Left lung (tissue), 10 donors: ENCODE results near the gene MPO. TPM values are rescaled to one million over a fixed set of nuclear protein-coding genes. Genes with fewer than 3 reads are reported as not detected.

Experiments used
- ATAC-seq: fragments of 200-7000 bp; cut with Tn5 transposase; one replicate; pipeline ENCODE4 v1.9.1; 2020; ENCODE audit warnings: moderate library complexity
- DNase-seq, 4 donors: peaks; one replicate each; pipeline ENCODE4 v3.0.0-alpha.2; 2013 to 2020
- H3K27ac ChIP-seq, 2 donors: fragments of 200-600 bp; sonication (generic) in 1 of 2; one replicate each; pipeline versions ENCODE4 v1.5.0 to v1.8.0; 2020 to 2021
- H3K27me3 ChIP-seq, 2 donors: fragments of 200-600 bp; sonication (generic) in 1 of 2; one replicate each; pipeline versions ENCODE4 v1.5.0 to v1.8.0; 2020 to 2021
- H3K36me3 ChIP-seq, 2 donors: fragments of 200-600 bp; sonication (generic) in 1 of 2; one replicate each; pipeline versions ENCODE4 v1.5.0 to v1.8.0; 2020 to 2021
- H3K4me1 ChIP-seq, 2 donors: fragments of 200-600 bp; one replicate each; pipeline ENCODE4 v1.8.0; 2021
- H3K4me3 ChIP-seq, 2 donors: fragments of 200-600 bp; sonication (generic) in 1 of 2; one replicate each; pipeline versions ENCODE4 v1.5.0 to v1.8.0; 2020 to 2021; ENCODE audit warnings: mild to moderate bottlenecking in 1 of 2
- H3K9me3 ChIP-seq, 2 donors: fragments of 200-600 bp; sonication (generic) in 1 of 2; one replicate each; pipeline versions ENCODE4 v1.5.0 to v1.8.0; 2020 to 2021
- intact Hi-C, 2 donors: fragments of 100-400 bp; cut with DNase I; formaldehyde crosslinking; loops; one replicate each; pipeline versions ENCODE4 v1.11.2 to v1.14.2; 2022
- polyA plus RNA-seq, 6 donors: library from polyadenylated mRNA; unstranded; fragments of 120-200 nt; gene quantifications; one replicate each; pipeline ENCODE4 v1.2.1, GENCODE V29; 2013; ENCODE audit not compliant: insufficient read length in 6 of 6
- total RNA-seq, 2 donors: library from RNA; stranded (reverse); fragmentation: NEBNext Ultra II Directional; extraction: Animal tissue kit (Norgen Biotek cat#: 25700); gene quantifications; one replicate each; pipeline ENCODE4 v1.2.1, GENCODE V29; 2021
- TF ChIP-seq, protein P1 (sequence below), 2 donors: fragments of 200-600 bp; sonication (generic) in 1 of 2; IDR thresholded peaks; one replicate each; pipeline versions ENCODE4 v1.5.0 to v1.8.0; 2021; ENCODE audit warnings: antibody characterized with exemption in 2 of 2
- donor health status: DM: no; HTN: yes; CAD: no.
- donor health status: DM: no; HTN: no; CAD: no.

Gene MPO
- total and polyA plus RNA-seq, 8 donors, result 1.0 to 15.3 (median 11.2) TPM

DNA sequence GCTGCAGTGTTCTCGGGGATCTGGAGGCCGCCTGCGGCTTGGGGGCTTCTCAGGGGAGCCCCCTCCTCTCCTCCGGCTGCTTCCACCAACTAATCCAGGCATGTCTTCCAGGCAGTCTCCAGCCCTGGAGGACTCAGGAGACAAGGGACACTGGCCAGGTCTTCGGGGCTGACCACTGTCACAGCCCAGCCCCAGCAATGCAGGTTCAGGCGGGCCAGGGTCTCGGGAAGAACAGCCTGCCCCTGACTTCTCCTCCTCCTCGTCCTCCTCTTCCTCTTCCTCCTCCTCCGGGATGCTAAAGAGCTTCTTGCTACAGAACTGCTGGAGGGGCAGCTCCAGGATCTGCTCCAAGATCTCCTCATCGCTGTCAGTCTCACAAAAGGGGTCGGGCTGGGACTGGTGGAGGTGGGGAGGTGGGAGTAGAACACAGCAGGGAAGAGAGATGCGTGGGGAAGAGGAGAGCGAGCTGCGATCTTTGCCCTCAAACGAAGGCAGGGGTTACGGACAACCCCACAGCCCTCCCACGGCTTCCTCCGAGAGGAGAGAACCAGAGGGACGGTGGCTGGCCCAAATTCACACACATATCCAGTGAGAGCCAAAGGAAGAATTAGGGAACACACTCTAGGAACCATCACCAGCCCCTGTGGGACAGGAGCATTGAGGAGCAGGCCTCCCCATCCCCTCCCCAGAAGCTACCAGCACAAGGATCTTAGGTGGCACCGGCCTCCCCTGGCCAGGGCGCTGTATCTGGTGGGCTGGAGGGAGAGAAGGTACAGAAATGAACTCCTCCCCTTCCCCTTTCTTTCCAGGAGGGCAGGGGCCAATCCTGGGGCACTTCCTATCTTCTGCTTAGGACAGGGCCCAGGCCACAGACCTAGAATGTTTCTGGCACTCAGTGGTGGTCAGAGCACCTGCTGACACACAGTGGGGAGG lies 28.5 kb upstream of the MPO start:
- H3K4me3 ChIP-seq, result no peak overlapping the region
- intact Hi-C loops, result no loop called here
- DNase-seq (peak in 1 of 4 donors; percentile 49), ATAC-seq (no peak)
- TF ChIP-seq, protein P1, sequence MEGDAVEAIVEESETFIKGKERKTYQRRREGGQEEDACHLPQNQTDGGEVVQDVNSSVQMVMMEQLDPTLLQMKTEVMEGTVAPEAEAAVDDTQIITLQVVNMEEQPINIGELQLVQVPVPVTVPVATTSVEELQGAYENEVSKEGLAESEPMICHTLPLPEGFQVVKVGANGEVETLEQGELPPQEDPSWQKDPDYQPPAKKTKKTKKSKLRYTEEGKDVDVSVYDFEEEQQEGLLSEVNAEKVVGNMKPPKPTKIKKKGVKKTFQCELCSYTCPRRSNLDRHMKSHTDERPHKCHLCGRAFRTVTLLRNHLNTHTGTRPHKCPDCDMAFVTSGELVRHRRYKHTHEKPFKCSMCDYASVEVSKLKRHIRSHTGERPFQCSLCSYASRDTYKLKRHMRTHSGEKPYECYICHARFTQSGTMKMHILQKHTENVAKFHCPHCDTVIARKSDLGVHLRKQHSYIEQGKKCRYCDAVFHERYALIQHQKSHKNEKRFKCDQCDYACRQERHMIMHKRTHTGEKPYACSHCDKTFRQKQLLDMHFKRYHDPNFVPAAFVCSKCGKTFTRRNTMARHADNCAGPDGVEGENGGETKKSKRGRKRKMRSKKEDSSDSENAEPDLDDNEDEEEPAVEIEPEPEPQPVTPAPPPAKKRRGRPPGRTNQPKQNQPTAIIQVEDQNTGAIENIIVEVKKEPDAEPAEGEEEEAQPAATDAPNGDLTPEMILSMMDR (IDR thresholded peaks at IDR 0.05), result no peak
- no peak overlapping the region for H3K27ac ChIP-seq
- H3K9me3 ChIP-seq, result no peaks in the 10 kb centered on the region
- H3K4me1 ChIP-seq, result peaks cover 0 to 6% of the 10 kb centered on the region in 2 donors
- peaks cover 0 to 4% of the 10 kb centered on the region in 2 donors for H3K27me3 ChIP-seq
- H3K36me3 ChIP-seq, result no peaks in the 10 kb centered on the region

DNA sequence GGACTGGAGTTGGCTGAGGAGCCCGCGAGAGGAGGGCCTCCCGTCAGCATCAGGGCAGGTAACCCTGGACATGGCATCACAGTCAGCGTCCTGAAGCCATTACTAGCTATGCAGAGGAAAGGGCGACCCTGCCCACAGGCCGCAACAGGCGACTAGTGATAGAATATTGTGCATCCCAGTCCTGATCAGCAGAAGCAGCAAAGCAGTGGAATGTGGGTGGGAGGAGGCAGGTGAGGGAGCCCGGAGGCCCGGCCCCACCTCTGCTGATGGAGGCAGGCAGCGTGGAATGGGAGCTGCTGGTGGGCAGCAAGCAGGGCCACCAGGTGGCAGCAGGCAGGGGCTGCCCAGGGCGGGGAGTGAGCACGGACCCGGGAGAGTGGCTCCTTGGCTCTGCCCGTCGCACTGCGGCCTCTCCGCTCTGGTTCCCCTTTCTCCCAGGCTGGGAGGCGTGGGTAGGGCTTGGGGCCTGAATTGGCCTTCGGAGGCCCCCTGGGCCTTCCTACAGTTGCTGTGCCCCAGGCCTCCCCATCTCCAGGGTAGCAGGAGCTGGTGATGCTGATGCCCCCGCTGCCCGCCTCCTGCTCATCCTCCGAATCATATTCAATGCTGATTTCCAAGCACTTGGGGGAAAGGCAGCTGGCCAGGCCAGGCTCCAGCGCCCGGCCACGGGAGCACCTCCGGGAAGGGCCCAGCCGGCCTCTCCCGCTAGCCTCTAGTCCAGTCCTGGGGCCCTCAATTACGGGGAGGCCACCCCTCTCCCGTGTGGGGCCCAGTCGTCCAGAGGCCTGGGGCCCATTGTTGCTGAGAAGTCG lies 27.6 kb upstream of the MPO start:
- Histone ChIP-seq H3K9me3 (no peaks in the 10 kb centered on the region), H3K27me3 (peaks cover 0 to 4% of the 10 kb centered on the region in 2 donors), H3K36me3 (no peaks in the 10 kb centered on the region), H3K27ac (no peak overlapping the region), H3K4me3 (no peak overlapping the region), H3K4me1 (peaks cover 0 to 10% of the 10 kb centered on the region in 2 donors)
- DNase-seq (peak in 1 of 4 donors; percentile 83), ATAC-seq (peak; percentile 10)
- TF ChIP-seq, protein P1 (IDR thresholded peaks at IDR 0.05), result no peak
- intact Hi-C loops, result no loop called here

DNA sequence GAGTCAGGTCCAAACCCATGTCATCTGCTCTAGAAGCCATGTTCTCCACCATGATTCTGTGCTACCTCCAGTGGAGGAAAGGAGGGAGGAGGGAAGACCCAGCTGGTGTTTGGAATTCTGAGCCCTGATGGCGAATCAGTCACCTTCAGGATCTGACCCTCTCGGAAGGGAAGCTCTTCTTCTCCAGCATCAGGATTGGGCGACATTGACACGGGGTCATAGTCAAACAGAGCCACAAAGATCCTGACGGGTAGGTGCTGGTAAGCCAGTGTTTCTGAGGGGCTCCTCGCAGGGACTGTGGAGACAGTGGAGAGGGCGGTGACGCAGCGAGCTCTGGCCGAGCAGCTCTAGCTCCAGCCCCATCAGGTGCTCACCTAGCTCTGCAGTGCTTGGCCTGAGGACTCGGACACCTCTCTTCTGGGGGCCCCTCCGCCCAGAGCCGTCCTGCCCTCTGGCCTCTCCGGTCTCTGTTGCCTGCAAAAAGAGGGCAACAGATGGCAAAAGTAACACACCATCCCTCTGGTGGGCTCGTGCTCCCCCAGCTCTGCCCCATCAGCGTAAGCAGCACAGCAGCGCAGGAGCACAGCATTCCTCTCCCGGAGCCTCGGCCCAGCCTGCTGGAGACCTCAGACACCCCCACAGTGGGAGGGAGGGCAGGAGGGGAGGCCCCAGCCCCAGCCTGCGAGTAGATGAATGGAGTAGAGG lies 26.9 kb upstream of the MPO start:
- Histone ChIP-seq H3K27me3 (peaks cover 0 to 4% of the 10 kb centered on the region in 2 donors), H3K36me3 (no peaks in the 10 kb centered on the region), H3K4me3 (no peak overlapping the region), H3K9me3 (no peaks in the 10 kb centered on the region), H3K27ac (no peak overlapping the region), H3K4me1 (peaks cover 0 to 10% of the 10 kb centered on the region in 2 donors)
- DNase-seq (no peak), ATAC-seq (no peak)
- TF ChIP-seq, protein P1 (IDR thresholded peaks at IDR 0.05), result no peak
- intact Hi-C loops, result no loop called here

DNA sequence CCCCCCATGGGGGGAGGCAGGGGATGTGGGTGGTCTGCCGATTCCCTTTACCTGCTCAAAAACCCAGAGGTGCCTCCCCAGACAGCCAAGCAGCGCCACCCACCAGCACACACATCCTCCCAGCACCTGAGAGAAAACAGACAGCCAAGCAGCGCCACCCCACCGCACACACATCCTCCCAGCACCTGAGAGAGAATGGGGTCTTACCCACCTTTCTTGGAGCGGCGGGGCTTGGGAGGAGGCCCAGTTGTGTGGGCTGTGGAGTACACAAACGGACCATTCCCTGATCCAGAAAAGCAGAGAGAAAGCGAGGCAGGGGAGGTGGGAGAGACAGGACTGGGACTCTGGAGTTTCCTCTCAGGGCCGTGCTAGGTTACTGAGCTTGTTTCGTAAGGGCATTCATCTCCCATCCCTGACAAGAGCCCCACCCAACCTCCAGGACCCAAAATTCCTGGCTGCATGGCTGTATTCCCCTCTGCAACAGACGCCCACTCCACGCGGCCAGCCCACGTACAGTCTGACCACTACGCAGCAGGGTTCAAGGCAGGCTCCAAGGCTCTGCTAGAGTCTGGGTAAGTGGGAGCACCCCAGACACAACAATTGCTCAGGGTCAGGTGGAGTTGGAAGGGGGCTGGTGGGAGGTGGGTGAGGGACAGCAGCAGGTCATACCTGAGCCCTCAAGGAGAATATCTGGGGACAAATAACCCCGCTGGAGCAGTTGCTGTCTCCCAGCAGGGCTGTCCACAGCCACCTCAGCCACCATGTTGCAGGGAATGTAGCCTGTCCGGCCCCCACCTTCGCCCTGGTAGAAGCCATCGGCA lies 25.6 kb upstream of the MPO start:
- DNase-seq, result peak in 1 of 4 donors; percentile 37
- Histone ChIP-seq H3K27ac (no peak overlapping the region), H3K4me3 (no peak overlapping the region), H3K36me3 (no peaks in the 10 kb centered on the region), H3K4me1 (peaks cover 0 to 10% of the 10 kb centered on the region in 2 donors), H3K9me3 (no peaks in the 10 kb centered on the region), H3K27me3 (peaks cover 0 to 4% of the 10 kb centered on the region in 2 donors)
- intact Hi-C loops, result no loop called here
- no peak for ATAC-seq
- TF ChIP-seq, protein P1 (IDR thresholded peaks at IDR 0.05), result no peak
